ENCODE measurements around the gene MTCP1. TPM values are rescaled to one million over a fixed set of nuclear protein-coding genes. Genes with fewer than 3 reads are reported as not detected.
A peak's percentile ranks its signal among the peaks of the same experiment; 100 is the strongest.

Gene MTCP1, protein sequence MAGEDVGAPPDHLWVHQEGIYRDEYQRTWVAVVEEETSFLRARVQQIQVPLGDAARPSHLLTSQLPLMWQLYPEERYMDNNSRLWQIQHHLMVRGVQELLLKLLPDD
- total RNA-seq (2014; rRNA removed; shearing (Covaris generic)), result 2.9 and 10.0 TPM in 2 replicates
- 2.0 and 4.0 TPM in 2 replicates for polyA plus RNA-seq (2015; cell fraction: cytosol; rRNA removed)
- polyA plus RNA-seq (2015; cell fraction: nucleus; rRNA removed), result 15.0 and 21.9 TPM in 2 replicates

DNA sequence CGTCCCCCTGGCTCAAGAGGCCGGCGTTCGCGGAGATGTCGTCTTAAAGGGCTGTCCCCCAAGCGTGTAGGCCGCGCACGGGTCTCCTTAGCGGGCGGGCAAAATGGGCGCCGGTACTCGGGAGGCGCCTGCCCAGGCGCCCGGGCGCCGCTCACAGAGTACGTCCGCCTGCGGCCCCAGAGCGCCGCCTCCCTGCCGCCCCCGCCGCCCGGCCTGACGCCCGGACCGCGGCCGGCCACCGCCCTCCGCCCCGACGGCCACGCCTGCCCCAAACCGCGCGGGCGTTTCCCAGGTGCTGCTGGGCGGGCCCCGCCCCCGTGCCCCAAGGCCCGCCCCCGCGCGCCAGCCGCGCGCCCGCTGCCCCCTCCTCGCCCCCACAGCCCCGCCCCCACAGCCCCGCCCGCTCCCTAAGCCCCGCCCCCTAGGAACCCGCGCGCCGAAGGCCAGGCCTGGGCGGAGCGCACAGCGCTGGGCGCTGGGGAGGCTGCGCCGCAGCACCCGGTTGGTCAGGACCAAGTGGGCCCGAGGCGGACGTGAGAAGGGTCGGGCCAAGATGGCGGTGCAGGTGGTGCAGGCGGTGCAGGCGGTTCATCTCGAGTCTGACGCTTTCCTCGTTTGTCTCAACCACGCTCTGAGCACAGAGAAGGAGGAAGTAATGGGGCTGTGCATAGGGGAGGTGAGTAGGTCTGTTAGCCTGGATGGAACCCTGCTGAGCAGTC lies at the start of gene MTCP1, which contains the start of the genes BRCC3 and CMC4:
Gene MTCP1, minus strand, starts transcription at position 162 of the 719 bp plus-strand sequence. CDS start 5,126 bp downstream, outside the sequence.
Gene BRCC3, plus strand, starts transcription at position 534 of the 719 bp plus-strand sequence. Its CDS starts 20 bp downstream, at position 554.
Gene CMC4, minus strand, starts transcription at position 162 of the 719 bp plus-strand sequence. CDS start 7,113 bp downstream, outside the sequence.
- peak; percentile 61 for DNase-seq (ENCODE audit: low read depth)

DNA sequence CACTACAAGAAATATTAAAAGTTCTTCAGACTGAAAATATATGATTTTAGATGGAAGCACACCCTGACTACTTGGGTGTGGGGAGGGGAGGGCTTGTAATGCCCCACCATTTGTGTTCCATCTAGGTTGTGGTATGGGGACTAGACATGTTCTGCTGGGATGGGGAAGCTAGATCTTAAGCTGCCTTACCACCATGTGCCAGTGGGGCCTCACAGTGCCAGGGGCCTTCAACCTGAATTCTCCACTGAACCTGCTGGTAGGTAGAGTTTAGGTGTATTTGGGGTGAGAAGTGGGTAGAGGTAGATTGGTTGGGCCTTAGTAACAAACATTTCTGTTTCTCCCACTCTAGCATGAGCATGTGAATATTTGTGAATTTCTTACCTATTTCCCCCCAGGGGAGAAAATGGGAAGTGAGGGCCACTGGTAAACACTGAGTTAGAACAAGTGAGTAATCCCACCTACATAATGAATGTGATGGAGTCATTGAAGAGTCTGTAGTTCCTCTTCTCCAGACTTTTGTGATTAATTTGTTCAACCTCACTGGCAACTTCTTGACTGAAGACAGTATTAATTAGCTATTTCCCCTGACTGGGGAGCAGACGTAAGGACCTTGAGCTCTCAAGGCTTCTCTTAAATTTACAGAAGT lies 44.4 kb upstream of the MTCP1 start:
- DNase-seq (ENCODE audit: low read depth), result no peak

DNA sequence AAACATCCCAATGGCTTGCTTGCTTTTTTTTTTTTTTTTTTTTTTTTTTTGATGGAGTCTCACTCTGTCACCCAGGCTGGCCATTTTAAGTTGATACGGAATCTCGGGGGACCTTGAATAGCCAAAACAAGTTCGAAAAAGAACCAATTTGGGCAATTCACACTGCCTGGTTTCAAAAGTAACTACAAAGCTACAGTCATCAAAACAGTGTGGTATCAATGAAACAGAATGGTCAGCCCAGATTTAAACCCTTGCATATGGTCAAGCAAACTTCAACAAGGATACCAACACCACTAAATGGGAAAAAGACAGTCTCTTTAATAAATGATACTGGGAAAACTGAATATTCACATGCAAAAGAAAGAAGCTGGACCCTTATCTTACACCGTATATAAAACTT lies 42.2 kb upstream of the MTCP1 start:
- DNase-seq (ENCODE audit: low read depth), result no peak

DNA sequence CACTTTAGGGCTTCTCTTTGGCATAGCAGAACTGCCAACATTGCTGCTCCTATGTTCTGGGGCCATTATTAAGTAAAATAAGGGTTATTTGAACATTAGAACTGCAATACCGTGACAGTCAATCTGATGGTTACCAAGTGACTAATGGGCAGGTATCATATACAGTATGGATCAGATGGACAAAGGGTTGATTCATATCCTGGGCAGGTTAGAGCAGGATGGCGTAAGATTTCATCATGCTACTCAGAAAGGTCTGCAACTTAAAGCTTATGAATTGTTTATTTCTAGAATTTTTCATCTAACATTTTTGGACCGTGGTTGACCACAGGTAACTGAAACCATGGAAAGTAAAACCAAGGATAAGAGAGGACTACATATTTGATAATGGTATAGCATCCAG lies 41.2 kb upstream of the MTCP1 start:
- peak; percentile 60 for DNase-seq (ENCODE audit: low read depth)

DNA sequence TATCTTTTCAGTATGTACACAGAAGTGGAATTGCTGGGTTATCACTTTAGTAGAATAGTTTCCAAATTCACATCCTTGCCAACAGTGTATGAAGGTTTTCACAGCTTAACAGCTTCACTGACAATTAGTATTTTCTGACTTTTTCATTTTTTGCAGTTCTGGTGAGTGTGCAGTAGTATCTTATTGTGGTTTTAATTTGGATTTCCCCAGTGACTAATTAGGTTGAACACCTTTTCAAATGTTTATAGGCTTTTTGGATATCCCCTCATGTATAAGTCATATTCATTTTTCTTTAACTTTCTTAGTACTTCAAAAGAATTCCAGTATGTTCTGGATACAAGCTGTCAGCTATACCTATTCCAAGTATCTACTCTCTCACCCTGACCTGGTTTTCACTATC lies 37.5 kb upstream of the MTCP1 start:
- no peak for DNase-seq (ENCODE audit: low read depth)

DNA sequence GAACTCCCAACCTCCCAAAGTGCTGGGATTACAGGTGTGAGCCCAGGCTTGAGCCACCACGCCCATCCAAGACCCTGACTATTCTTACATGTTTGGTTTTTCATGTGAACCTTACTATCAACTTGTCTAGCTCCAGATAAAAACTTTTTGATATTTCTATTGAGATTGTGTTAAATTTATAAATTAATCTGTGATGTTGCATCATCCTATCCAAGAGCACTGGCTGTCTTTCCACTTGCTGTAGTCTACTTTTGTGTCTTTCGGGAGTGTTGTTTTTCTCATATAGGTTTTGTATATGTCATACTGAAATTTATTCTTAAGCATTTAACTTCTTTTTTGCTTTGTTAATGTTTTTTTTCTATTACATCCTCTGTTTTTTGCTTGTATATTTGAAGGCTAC lies 35.0 kb upstream of the MTCP1 start:
- DNase-seq (ENCODE audit: low read depth), result no peak

DNA sequence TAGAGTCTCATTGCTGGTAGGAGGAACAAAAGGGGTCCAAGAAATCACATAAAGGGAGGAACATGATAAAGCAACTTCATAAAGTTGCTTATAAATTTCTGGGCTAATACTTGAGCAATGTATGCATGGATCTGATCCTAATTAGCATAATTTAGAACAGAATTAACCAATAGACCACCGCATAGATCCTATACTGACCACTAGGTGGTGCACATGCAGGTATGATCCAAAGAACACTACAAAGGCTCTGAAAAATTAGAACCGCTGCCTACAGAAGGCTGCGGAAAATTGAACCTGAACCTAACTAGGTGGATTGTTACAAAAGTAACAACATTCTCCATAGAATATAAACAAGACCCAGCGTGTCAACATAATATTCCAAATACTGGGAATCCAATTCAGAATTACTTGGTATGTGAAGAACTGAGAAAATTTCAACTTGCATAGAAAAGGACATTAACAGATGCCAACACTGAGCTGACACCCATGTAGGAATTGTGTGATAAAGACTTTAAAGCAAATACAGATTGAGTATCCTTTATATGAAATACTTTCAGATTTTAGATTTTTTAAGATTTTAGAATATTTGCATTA lies 23.6 kb upstream of the MTCP1 start:
- peak; percentile 1 for DNase-seq (ENCODE audit: low read depth)

DNA sequence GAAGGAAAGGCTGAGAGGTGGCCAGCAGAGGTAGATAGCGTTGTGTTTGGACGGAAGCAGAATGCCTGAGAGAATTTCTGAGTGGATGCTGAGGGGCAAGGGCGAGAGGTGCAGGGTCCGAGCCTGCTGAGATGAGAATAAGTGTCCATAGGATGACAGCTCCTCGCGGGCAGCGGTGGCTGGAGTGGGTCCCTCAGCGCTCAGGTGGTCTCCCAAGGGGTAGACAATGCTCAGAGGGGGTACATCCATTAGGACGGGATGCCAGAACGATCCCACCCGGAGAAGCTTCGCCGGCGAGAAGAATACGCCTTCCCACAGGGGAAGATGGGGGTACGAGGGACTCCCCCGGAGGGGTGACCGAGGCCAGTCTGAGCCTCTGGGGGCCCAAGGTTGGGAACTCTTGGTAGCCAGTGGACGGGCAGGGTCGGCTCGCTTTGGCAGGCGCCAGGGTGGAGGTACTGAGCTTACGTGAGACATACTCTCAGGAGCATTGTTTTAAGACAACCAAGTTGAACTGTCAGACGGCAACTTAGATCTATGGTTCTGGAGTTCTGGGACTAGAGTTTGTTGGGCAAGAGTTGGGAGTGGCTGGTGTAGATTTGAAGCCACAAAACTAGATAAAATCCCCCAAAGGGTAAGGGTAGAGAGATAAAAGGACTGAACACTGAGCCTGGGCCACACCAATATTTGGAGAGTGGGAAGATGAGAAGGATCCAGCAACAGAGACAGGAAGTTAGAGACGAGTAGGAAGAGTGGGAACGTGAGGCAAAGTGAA lies 16.2 kb upstream of the MTCP1 start:
- no peak for DNase-seq (ENCODE audit: low read depth)

DNA sequence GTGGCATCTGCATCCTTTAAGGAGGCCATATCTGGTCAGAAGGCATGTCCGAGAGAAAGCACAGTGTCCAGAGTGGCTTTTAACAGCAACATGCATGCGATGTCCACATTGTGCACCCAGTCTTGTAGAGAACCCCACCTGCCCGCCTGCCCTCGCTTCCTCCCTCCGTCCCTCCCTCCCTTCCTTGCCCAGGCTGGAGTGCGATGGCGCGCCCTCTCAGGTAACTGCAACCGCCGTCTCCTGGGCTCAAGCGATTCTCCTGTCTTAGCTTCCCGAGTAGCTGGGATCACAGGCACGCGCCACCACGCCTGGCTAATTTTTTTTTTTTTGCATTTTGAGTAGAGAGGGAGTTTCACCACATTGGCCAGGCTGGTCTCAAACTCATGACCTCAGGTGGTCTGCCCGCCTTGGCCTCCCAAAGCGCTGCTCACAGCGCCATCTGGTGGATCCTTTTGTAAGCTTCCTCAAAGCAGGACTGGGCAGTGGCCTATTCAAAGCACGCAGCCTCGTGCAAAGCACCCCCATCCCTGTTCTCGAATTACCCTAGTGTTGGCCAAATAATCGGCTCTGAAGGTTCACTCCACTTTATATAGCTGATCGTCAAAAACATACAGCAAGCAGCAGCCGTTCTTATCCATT lies 15.4 kb upstream of the MTCP1 start:
- no peak for DNase-seq (ENCODE audit: low read depth)

DNA sequence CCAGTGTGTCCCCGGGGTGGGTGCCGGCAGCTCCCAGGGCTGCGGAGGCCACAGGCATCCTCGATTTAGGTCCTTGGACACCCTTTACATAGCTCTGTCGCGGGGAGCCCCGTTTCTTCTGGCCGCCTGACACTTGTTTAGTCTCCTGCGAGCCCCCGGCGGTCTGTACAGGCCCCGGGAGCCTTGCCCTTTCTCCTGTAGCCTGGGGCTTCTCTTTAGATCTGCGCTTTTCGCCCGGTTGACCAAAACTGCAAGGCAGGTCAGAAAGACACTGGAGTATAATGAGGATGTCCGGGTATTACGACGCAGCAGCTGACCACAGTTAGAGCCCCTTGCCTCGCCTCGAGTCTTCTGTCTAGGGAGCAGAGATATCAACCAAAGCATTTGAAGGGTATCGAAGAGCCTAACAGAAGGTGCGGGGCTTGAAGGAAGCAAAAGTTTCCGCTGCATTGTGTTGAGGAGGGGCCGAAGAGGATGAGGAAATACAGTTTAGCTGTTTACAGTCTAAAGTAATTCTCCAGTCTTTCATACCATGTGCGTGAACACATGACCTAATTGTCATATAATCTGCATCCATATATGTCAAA lies 851 bp upstream of the MTCP1 start:
- DNase-seq (ENCODE audit: low read depth), result no peak

DNA sequence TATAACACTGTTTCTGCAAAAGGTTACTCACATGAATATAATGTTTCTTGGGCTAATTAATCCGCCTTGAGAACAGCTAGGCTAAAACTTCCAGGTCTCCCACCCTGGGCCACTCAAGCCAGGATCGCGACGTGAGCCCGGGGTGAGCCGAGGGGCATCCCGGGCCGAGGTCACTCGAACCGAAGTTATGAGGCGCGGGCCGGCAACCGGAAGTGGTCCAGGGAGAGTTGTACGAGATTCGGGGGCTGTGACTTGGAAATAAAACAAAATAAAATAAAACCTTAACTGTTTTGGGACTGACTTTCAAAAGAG lies 317 bp downstream of the MTCP1 start:
- no peak for DNase-seq (ENCODE audit: low read depth)

DNA sequence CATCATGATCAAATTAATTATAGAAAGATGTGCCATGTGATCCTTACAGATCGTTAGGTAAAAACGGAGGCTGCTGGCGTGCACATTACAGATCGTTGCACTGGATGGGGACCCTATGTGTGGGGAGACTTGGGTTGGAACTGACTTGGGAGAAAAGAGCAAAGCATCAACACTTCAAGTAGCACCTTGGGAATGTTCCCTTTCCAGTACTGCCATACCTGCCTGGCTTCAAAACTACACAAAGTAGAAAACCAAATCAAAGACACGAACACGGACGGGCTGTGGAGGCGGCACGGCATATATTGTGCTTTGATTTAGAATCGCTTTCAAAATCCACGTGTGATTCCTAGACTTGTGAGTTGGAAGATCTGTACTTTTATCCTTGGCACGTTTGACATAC lies 898 bp downstream of the MTCP1 start:
- no peak for DNase-seq (ENCODE audit: low read depth)

DNA sequence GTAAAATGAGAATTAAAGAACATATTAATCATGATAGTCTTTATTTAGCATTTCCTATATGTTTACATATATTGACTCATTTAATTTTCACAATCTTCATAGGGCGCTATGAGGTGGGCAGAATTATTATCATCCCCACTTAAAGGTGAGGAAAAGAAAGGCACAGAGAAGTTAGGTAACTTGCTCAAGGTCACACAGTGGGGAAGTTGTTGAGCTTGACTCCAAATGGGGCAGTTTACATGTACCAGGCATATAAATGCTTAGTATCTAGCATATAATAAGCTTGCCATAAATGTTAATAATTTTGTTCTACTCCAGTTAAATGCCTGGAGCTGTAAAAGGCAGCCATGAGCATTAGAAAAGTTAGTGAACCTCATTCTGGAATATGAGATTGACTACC lies 1.5 kb downstream of the MTCP1 start:
- DNase-seq (ENCODE audit: low read depth), result no peak

DNA sequence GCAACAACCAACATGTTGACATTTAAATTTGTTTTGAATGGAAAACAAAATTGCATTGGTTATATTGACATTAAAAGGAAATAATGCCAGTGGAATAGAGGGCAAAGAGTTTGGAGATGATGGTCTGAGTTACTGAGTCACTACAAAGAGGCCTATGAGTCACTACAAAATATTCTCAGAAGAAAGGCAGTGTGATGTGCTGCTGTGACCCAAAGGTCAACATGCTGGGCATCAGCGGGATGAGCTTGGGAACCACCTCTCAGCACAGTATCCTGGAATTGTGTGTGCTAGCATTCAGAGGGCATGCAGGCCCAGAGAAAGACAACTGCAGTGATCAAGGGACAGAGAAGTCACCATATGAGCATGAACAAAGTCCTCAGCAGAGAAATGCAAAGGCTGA lies 2.8 kb downstream of the MTCP1 start:
- DNase-seq (ENCODE audit: low read depth), result peak; percentile 79

DNA sequence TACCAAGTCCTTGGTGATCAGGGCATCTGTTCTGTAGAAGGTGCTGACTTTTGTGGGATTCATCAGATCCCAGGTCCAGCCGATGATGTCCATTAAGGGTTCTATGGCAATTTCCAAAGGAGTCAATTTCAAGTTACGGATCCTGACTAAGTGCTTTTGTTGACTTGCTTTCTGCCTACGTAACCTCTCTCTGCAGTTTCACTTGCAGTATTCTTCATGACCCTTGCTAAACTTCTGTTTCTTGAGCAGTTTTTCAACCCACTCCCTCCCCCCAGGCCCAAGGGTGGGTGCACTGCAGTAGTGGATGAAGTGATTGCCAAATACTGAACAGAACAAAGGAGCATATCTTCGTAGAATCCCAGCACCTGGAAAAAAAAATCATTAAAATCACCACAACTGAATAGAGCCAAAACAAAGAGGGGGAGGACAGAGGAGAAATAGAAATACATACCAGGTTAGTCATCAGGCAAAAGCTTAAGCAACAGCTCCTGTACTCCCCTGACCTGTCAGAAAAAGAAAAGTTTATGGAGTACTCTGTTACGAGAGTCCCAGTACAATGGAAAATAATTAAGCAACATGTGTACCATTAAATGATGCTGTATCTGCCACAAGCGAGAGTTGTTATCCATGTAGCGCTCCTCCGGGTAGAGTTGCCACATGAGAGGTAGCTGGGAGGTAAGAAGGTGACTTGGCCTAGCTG lies 5.8 kb downstream of the MTCP1 start:
- peak; percentile 53 for DNase-seq (ENCODE audit: low read depth)

DNA sequence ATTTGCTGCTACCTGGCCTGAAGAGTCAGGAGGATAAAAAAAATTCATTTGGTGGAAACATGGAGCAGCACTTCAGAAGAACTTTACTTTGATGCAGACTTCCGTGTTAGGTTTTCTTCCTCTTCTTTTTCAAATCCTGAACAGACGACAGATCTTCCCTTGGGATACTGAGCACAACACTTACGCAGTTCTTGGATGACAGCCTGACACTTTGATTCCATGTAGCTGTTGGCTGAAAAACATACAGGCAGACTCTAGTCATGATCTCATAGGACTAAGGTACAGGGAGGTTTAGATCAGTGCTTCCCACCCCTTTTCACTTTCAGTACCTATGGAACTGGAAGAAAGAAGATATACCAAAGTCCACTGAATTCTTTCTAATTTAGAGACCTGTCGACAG lies 9.2 kb downstream of the MTCP1 start:
- no peak for DNase-seq (ENCODE audit: low read depth)

DNA sequence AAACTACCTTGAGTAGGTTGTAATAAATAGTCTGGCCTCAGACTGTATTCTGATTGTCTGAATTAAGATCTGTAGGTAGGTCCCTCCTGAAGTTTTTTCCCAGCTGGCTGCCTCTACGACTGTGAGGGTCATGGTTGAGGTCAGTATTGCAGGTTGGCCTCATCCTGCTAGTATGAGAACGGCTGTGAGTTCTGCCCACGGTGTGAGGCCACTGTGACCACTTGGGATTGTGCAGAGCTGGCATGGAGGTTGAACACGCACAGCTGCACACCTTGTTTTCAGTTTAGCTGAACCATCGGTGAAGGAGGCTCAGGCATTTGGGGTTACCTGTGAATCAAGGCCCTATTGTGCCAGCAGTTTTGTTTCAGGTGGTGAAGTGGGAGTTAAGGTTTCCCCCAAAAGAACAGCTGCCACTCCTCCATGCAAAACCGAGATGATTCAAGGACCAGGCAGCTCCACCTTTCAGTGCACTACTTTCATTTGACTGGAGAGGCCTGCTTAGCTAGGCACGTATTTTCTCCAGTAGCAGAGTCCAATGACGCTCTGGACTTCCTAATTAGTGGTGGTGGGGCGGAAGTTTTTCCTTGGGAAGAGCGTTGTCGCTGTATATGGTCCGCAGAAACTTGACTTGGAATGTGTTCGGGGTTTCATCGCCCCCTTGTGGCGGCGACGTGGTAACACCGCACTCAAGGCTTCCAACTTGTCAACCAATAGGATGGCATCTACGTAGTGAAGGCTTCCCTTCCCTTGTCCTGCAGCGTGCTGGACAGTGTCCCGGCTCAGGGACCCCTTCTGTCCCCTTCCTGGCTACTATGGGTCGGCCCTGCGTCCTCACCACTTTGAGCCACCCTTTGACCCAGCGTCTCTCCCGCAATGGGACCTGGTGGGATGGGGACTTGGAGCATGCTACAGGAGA lies 13.8 kb downstream of the MTCP1 start:
- peak; percentile 70 for DNase-seq (ENCODE audit: low read depth)

DNA sequence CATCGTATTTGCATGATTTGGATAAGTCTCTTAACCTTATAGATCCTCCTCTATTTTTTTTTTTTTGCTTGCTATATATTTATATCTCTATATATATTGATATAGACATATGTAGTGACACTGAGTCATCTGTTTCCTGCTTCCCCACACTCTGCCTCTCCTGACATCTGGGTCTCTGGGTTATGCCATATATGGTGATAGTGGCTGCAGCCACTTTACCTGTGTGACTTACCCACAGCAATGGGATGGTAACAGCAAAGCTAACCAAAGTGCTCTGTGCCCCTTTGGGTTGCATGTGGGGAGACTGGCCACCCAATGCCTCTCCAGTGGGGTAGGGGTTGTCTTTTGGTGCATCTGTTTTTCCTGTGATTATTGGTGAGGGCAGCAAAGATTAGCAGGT lies 14.5 kb downstream of the MTCP1 start:
- no peak for DNase-seq (ENCODE audit: low read depth)

DNA sequence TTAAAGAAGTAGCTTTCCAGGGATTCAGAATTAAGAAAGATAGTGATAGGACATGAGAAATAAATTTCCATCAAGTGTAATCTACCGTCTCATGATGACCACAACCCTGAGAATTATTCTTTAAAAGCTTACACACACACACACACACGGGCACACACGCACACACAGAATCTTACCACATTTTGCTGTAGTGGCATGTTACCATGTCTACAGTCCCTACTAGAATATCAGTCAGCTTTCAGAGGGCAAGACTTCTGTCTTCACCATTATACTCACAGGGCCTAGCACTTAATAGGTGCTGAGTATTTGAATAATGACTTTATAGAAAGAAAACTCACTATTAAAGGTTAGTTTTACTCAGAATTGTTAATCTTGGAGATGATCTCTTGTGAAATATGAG lies 15.4 kb downstream of the MTCP1 start:
- no peak for DNase-seq (ENCODE audit: low read depth)

All from HT1080 (cell line).